KOPT-K1 (cell line): ENCODE measurements around the gene LTBP2.

Experiments used
- H3K27ac ChIP-seq: fragments of 200-600 bp; sonication (generic); 2 replicates; pipeline ENCODE4 v1.5.1; 2016; ENCODE audit warnings: antibody characterized with exemption, mild to moderate bottlenecking, low read depth, low read length; ENCODE audit not compliant: poor library complexity, severe bottlenecking
- H3K36me3 ChIP-seq: fragments of 200-600 bp; sonication (generic); 2 replicates; pipeline ENCODE4 v1.5.1; 2017; ENCODE audit warnings: antibody characterized with exemption, mild to moderate bottlenecking, low read length, moderate library complexity; ENCODE audit not compliant: insufficient read depth
- H3K9me3 ChIP-seq: fragments of 200-600 bp; sonication (generic); 2 replicates; pipeline ENCODE4 v1.5.1; 2017; ENCODE audit warnings: antibody characterized with exemption, low read length, mild to moderate bottlenecking; ENCODE audit not compliant: insufficient read depth, poor library complexity, severe bottlenecking

The LTBP2 gene

GRCh38 chr14:74594029-74594428, 18.0 kb downstream of the LTBP2 start:
- no peak overlapping the region for H3K27ac ChIP-seq
- H3K9me3 ChIP-seq, result no peaks in the 10 kb centered on the region
- H3K36me3 ChIP-seq, result no peaks in the 10 kb centered on the region

- no peaks in the 10 kb centered on the region for H3K36me3 ChIP-seq
- no peaks in the 10 kb centered on the region for H3K9me3 ChIP-seq
- no peak overlapping the region for H3K27ac ChIP-seq
Observed at GRCh38 chr14:74593241-74593953, 18.6 kb downstream of the LTBP2 start.

- Histone ChIP-seq H3K36me3 (no peaks in the 10 kb centered on the region), H3K27ac (no peak overlapping the region), H3K9me3 (no peaks in the 10 kb centered on the region)
Observed at GRCh38 chr14:74592476-74593201, 19.4 kb downstream of the LTBP2 start.

GRCh38 chr14:74591899-74592298, 20.1 kb downstream of the LTBP2 start:
- no peaks in the 10 kb centered on the region for H3K36me3 ChIP-seq
- H3K9me3 ChIP-seq, result no peaks in the 10 kb centered on the region
- H3K27ac ChIP-seq, result no peak overlapping the region

GRCh38 chr14:74591394-74591793, 20.6 kb downstream of the LTBP2 start:
- no peak overlapping the region for H3K27ac ChIP-seq
- H3K36me3 ChIP-seq, result no peaks in the 10 kb centered on the region
- H3K9me3 ChIP-seq, result no peaks in the 10 kb centered on the region

- Histone ChIP-seq H3K27ac (no peak overlapping the region), H3K9me3 (no peaks in the 10 kb centered on the region), H3K36me3 (no peaks in the 10 kb centered on the region)
Observed at GRCh38 chr14:74589291-74589879, 22.7 kb downstream of the LTBP2 start.

GRCh38 chr14:74587363-74587707, 24.7 kb downstream of the LTBP2 start:
- Histone ChIP-seq H3K36me3 (no peaks in the 10 kb centered on the region), H3K27ac (no peak overlapping the region), H3K9me3 (no peaks in the 10 kb centered on the region)

GRCh38 chr14:74586681-74587362, 25.2 kb downstream of the LTBP2 start:
- Histone ChIP-seq H3K27ac (no peak overlapping the region), H3K36me3 (no peaks in the 10 kb centered on the region)

GRCh38 chr14:74585406-74586335, 26.4 kb downstream of the LTBP2 start:
- Histone ChIP-seq H3K27ac (no peak overlapping the region), H3K36me3 (no peaks in the 10 kb centered on the region), H3K9me3 (no peaks in the 10 kb centered on the region)

More at GRCh38 chr14:74586681-74587362, 25.2 kb downstream of the LTBP2 start:
- H3K9me3 ChIP-seq, result no peaks in the 10 kb centered on the region

- Histone ChIP-seq H3K36me3 (no peaks in the 10 kb centered on the region), H3K27ac (no peak overlapping the region), H3K9me3 (no peaks in the 10 kb centered on the region)
Observed at GRCh38 chr14:74584951-74585350, 27.1 kb downstream of the LTBP2 start.

GRCh38 chr14:74583689-74584434, 28.2 kb downstream of the LTBP2 start:
- Histone ChIP-seq H3K27ac (no peak overlapping the region), H3K9me3 (no peaks in the 10 kb centered on the region), H3K36me3 (no peaks in the 10 kb centered on the region)

GRCh38 chr14:74582910-74583581, 29.0 kb downstream of the LTBP2 start:
- H3K36me3 ChIP-seq, result no peaks in the 10 kb centered on the region
- H3K27ac ChIP-seq, result no peak overlapping the region

GRCh38 chr14:74580275-74580672, 31.8 kb downstream of the LTBP2 start:
- no peaks in the 10 kb centered on the region for H3K36me3 ChIP-seq
- no peaks in the 10 kb centered on the region for H3K9me3 ChIP-seq
- no peak overlapping the region for H3K27ac ChIP-seq

More at GRCh38 chr14:74582910-74583581, 29.0 kb downstream of the LTBP2 start:
- no peaks in the 10 kb centered on the region for H3K9me3 ChIP-seq
